Measurements from ENCODE around the gene ECPAS. TPM values are rescaled to one million over a fixed set of nuclear protein-coding genes. Genes with fewer than 3 reads are reported as not detected.

The ECPAS gene
- total RNA-seq, 1 donor from 2014 or later = 86.4 TPM

DNA sequence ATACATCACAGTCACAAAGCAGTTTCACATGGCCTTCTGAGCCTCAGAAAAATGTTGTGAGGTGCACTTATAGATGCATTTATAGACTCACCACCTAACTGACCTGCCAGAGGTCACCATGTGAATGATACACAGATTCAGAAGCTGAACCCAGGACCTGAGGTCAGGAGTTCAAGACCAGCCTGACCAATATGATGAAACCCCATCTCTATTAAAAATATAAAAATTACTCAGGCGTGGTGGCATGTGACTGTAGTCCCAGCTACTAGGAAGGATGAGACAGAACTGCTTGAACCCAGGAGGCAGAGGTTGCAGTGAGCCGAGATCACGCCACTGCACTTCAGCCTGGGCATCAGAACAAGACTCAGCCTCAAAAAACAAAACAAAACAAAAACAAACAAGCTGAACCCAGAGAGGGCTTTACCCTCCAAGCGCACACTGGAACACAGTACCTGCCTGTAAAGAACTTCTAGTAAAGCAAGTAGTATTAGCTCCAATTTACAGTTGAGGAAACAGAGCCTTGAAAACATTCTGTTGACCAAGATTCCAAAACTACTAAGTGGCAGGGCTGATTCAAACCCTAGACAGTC, 16.3 kb downstream of the ECPAS start:
- DNase-seq (ENCODE audit: low read depth, low spot score) = no peak
- Mint-ChIP-seq H3K9me3 (no peaks in the 10 kb centered on the region), H3K27me3 (ENCODE audit: low read depth) (no peaks in the 10 kb centered on the region), H3K36me3 (ENCODE audit: low read depth) (peaks cover 13% of the 10 kb centered on the region), H3K4me3 (no peak overlapping the region), H3K27ac (ENCODE audit: unreplicated experiment) (no peak overlapping the region), H3K4me1 (peaks cover 21% of the 10 kb centered on the region)
- no peak for TF ChIP-seq CTCF (conservative IDR thresholded peaks at IDR 0.05)

DNA sequence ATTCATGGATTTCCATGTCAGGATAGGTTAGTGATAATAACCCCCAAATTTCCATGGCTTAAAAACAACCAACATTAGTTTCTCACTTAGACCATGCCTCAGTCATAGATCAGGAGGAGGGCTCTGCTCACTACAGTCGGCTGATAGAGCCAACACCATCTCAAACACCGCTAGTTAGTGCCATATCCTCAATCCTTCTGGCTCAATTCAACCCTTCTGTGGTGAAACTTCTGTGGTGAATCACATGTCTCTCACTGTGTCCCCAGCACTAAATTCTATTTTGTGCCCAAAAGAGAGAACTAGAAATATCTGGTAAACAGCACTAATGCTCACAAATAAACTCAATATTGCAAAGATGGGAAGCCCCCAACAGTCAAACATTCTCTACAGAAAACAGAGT, 21.1 kb downstream of the ECPAS start:
- Mint-ChIP-seq H3K9me3 (peaks cover 9% of the 10 kb centered on the region), H3K4me3 (no peak overlapping the region), H3K27me3 (ENCODE audit: low read depth) (no peaks in the 10 kb centered on the region), H3K36me3 (ENCODE audit: low read depth) (peaks cover 26% of the 10 kb centered on the region), H3K4me1 (peaks cover 10% of the 10 kb centered on the region), H3K27ac (ENCODE audit: unreplicated experiment) (no peak overlapping the region)
- no peak for TF ChIP-seq CTCF (conservative IDR thresholded peaks at IDR 0.05)
- no peak for DNase-seq (ENCODE audit: low read depth, low spot score)

DNA sequence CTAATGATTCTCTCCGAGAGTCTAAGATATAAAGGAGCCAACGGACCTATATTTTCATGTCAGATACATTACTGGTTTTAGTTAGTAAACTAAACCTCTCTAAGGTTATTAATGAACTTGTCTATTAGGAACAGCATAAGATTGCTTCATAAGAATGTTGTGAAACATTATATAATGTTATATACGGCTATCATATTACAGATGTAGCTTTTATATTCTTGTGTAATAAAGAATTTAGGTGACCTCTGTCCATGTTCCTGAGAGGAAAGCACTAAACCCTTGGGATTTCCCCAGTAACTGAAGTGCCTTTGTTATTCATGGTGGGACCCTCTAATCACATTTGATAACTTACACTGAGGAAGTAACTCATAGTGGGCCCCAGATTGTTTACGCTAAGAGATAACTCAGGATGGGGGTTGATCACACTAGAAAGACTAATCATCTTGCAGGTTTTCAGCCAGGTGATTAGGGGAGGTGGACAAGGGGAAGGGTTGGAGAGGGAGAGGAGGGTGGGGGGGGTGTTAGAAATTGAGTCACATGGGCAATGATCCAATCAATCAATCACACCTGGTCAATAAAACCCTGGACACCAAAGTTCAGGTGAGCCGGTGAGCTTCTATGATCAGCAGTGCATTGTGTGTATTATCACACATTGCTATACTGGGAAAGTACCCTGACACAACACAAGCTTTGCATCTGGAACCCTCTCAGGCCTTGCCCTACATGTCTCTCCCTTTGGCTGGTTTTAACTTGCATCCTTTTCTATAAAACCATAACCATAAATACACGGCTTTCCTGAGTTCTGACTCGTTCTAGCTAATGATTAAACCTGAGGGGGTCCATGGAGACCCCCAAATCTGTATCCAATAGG, 25.8 kb downstream of the ECPAS start:
- Mint-ChIP-seq H3K9me3 (peaks cover 9% of the 10 kb centered on the region), H3K36me3 (ENCODE audit: low read depth) (peaks cover 18% of the 10 kb centered on the region), H3K27ac (ENCODE audit: unreplicated experiment) (no peak overlapping the region), H3K4me1 (peaks cover 19% of the 10 kb centered on the region), H3K4me3 (no peak overlapping the region), H3K27me3 (ENCODE audit: low read depth) (no peaks in the 10 kb centered on the region)
- DNase-seq (ENCODE audit: low read depth, low spot score) = no peak
- no peak for TF ChIP-seq CTCF (conservative IDR thresholded peaks at IDR 0.05)

- H3K27ac Mint-ChIP-seq (ENCODE audit: unreplicated experiment) = no peak overlapping the region
- TF ChIP-seq CTCF (conservative IDR thresholded peaks at IDR 0.05) = no peak
- H3K4me3 Mint-ChIP-seq = no peak overlapping the region
- no peaks in the 10 kb centered on the region for H3K27me3 Mint-ChIP-seq (ENCODE audit: low read depth)
- no peak for DNase-seq (ENCODE audit: low read depth, low spot score)
- H3K9me3 Mint-ChIP-seq = peaks cover under 1% of the 10 kb centered on the region
- H3K4me1 Mint-ChIP-seq = peaks cover 18% of the 10 kb centered on the region
- H3K36me3 Mint-ChIP-seq (ENCODE audit: low read depth) = peaks cover 7% of the 10 kb centered on the region
Measured at GRCh38 chr9:111456529-111456928, 27.7 kb downstream of the ECPAS start.

DNA sequence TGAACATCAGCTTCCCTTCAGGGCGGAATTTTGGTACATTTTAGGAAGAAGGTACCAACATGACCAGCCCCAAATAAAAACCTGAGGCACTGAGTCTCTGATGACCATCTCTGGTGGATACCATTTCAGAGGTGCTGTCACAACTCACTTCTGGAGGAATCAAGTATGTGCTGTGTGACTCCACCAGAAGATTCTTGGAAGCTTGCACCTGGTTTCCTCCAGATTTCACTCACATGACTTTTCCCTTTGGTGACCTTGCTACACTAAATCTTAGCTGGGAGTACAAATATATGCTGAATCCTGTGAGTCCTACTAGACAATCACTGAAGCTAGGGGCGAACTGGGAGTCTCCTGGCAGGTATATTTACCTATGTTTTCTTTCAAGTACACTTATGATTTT, 28.5 kb downstream of the ECPAS start:
- H3K9me3 Mint-ChIP-seq = no peaks in the 10 kb centered on the region
- TF ChIP-seq CTCF (conservative IDR thresholded peaks at IDR 0.05) = no peak
- peaks cover 3% of the 10 kb centered on the region for H3K36me3 Mint-ChIP-seq (ENCODE audit: low read depth)
- H3K4me3 Mint-ChIP-seq = no peak overlapping the region
- H3K27ac Mint-ChIP-seq (ENCODE audit: unreplicated experiment) = no peak overlapping the region
- H3K27me3 Mint-ChIP-seq (ENCODE audit: low read depth) = no peaks in the 10 kb centered on the region
- H3K4me1 Mint-ChIP-seq = peaks cover 18% of the 10 kb centered on the region
- no peak for DNase-seq (ENCODE audit: low read depth, low spot score)
